WTC11 (cell line): ENCODE results near the gene MSI2. TPM values are rescaled to one million over a fixed set of nuclear protein-coding genes. Genes with fewer than 3 reads are reported as not detected.

Experiments
- ATAC-seq: fragments of 200-7000 bp; cut with Tn5 transposase; 2 replicates; pipeline ENCODE4 v1.10.0; 2021; ENCODE audit warnings: mild to moderate bottlenecking, moderate library complexity
- CTCF ChIA-PET: fragments of 300-600 bp; sonication (Branson Sonifier 250); formaldehyde crosslinking; loops from one replicate; lab custom pipeline; 2021; ENCODE audit warnings: antibody characterized with exemption; lab: Charles Lee
- POLR2A ChIA-PET: fragments of 350-600 bp; sonication (Branson Sonifier 250); formaldehyde crosslinking; loops from one replicate; lab custom pipeline; 2021; ENCODE audit warnings: antibody characterized with exemption; lab: Charles Lee
- DNase-seq: peaks from one replicate; pipeline ENCODE4 v3.0.0; 2021; ENCODE audit warnings: low spot score
- H3K27ac Mint-ChIP-seq: 2 replicates; pipeline ENCODE4 v1.8.0; 2021; ENCODE audit warnings: mixed read lengths
- H3K27me3 Mint-ChIP-seq: 2 replicates; pipeline ENCODE4 v1.8.0; 2021; ENCODE audit warnings: low read depth, mild to moderate bottlenecking, moderate library complexity, mixed read lengths
- H3K36me3 Mint-ChIP-seq: 2 replicates; pipeline ENCODE4 v1.8.0; 2021; ENCODE audit warnings: mixed read lengths
- H3K4me1 Mint-ChIP-seq: 2 replicates; pipeline ENCODE4 v1.8.0; 2022; ENCODE audit warnings: mixed read lengths
- H3K4me3 Mint-ChIP-seq: 2 replicates; pipeline ENCODE4 v1.8.0; 2021; ENCODE audit warnings: mild to moderate bottlenecking, moderate library complexity, mixed read lengths
- H3K9me3 Mint-ChIP-seq: 2 replicates; pipeline ENCODE4 v1.8.0; 2021; ENCODE audit warnings: mixed read lengths
- CREB1 ChIP-seq: sonication (generic); formaldehyde crosslinking; IDR thresholded peaks from 2 replicates; pipeline ENCODE4 v1.8.0; 2023; ENCODE audit warnings: mild to moderate bottlenecking, missing genetic modification reagents
- ETV6 ChIP-seq: sonication (generic); formaldehyde crosslinking; IDR thresholded peaks from 2 replicates; pipeline ENCODE4 v1.8.1; 2022; ENCODE audit warnings: mild to moderate bottlenecking, missing genetic modification reagents
- GABPB1 ChIP-seq: sonication (generic); formaldehyde crosslinking; IDR thresholded peaks from 2 replicates; pipeline ENCODE4 v1.8.1; 2023; ENCODE audit warnings: mild to moderate bottlenecking, missing genetic modification reagents
- GRHL2 ChIP-seq: fragments of 250-450 bp; sonication (Bioruptor Pico); IDR thresholded peaks from 2 replicates; pipeline ENCODE4 v1.8.0; 2022; ENCODE audit warnings: mild to moderate bottlenecking, moderate library complexity; ENCODE audit not compliant: insufficient replicate concordance, severe bottlenecking
- NFATC4 ChIP-seq: fragments of 250-450 bp; sonication (Bioruptor Pico); IDR thresholded peaks from 2 replicates; pipeline ENCODE4 v1.9.0; 2021; ENCODE audit warnings: mild to moderate bottlenecking
- SP1 ChIP-seq: sonication (generic); formaldehyde crosslinking; conservative IDR thresholded peaks from 2 replicates; pipeline ENCODE4 v1.8.1; 2022; ENCODE audit warnings: missing genetic modification reagents
- ZNF219 ChIP-seq: sonication (generic); formaldehyde crosslinking; IDR thresholded peaks from 2 replicates; pipeline ENCODE4 v1.8.0; 2023; ENCODE audit warnings: missing genetic modification reagents, mild to moderate bottlenecking, borderline replicate concordance
- ZNF232 ChIP-seq: sonication (generic); formaldehyde crosslinking; IDR thresholded peaks from 2 replicates; pipeline ENCODE4 v1.8.0; 2022; ENCODE audit warnings: mild to moderate bottlenecking, missing genetic modification reagents
- ZNF416 ChIP-seq: fragments of 250-450 bp; sonication (Bioruptor Pico); IDR thresholded peaks from 2 replicates; pipeline ENCODE4 v1.9.0; 2021; ENCODE audit warnings: mild to moderate bottlenecking, inconsistent platforms
- total RNA-seq: library from RNA; stranded (reverse); gene quantifications from 3 replicates; pipeline ENCODE4 v1.2.3, GENCODE V29; 2021
- TF ChIP-seq, protein P1 (sequence below): sonication (generic); formaldehyde crosslinking; IDR thresholded peaks from 2 replicates; pipeline ENCODE4 v1.8.0; 2023; ENCODE audit warnings: missing genetic modification reagents
- TF ChIP-seq, protein P2 (sequence below): sonication (generic); formaldehyde crosslinking; IDR thresholded peaks from 2 replicates; pipeline ENCODE4 v1.8.1; 2022; ENCODE audit warnings: low read depth, mild to moderate bottlenecking, moderate library complexity, missing genetic modification reagents, borderline replicate concordance
- TF ChIP-seq, protein P3 (sequence below): sonication (generic); formaldehyde crosslinking; IDR thresholded peaks from 2 replicates; pipeline ENCODE4 v1.8.1; 2023; ENCODE audit warnings: mild to moderate bottlenecking, missing genetic modification reagents
- TF ChIP-seq, protein P4 (sequence below): sonication (generic); formaldehyde crosslinking; IDR thresholded peaks from 2 replicates; pipeline ENCODE4 v1.8.1; 2022; ENCODE audit warnings: mild to moderate bottlenecking, moderate library complexity, missing genetic modification reagents
- TF ChIP-seq, protein P5 (sequence below): sonication (generic); formaldehyde crosslinking; IDR thresholded peaks from 2 replicates; pipeline ENCODE4 v1.8.1; 2023; ENCODE audit warnings: mild to moderate bottlenecking, moderate library complexity, missing genetic modification reagents
- TF ChIP-seq, protein P6 (sequence below): fragments of 200-600 bp; IDR thresholded peaks from 2 replicates; pipeline ENCODE4 v1.8.0; 2022; ENCODE audit warnings: antibody characterized with exemption
- TF ChIP-seq, protein P7 (sequence below): sonication (generic); formaldehyde crosslinking; IDR thresholded peaks from 2 replicates; pipeline ENCODE4 v1.8.0; 2022; ENCODE audit warnings: missing genetic modification reagents
- TF ChIP-seq, protein P8 (sequence below): sonication (generic); formaldehyde crosslinking; IDR thresholded peaks from 2 replicates; pipeline ENCODE4 v1.8.0; 2023; ENCODE audit warnings: mild to moderate bottlenecking, missing genetic modification reagents

MSI2 gene
- total RNA-seq, 1 experiment from 2014 or later, result 82.1 TPM

DNA sequence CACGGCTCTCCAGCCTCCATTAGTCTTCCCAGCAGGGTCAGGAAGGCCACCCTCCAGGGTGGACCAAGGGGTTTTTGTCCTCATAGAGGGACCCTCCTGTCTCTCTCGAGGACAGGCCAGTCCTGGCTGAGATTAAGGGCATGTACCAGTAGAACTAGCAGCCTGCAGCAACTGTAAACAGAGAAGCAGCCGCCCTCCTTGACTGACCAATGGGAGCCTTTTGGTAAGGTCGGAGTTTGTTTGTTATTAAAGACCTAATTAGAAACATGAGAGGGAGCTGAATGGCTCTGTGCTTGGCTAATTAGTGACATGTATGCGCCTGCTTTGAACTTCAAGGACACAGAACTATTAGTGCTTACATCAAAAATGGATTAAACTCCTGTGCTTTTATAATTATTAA is 408.8 kb downstream of the MSI2 start:
- no peak overlapping the region for H3K4me3 Mint-ChIP-seq
- H3K4me1 Mint-ChIP-seq, result peaks cover 57% of the 10 kb centered on the region
- no peak for DNase-seq
- ChIA-PET CTCF (interaction anchor here (0.8 to 1.6 kb wide), 7 partner anchors 57 to 422 kb away, joined by 3 to 9 read pairs (median 4); no protein-coding TSS in a partner anchor), POLR2A (interaction anchor here (1.2 kb wide), 1 partner anchor 18 kb away, joined by 5 read pairs; no protein-coding TSS in a partner anchor)
- no peaks in the 10 kb centered on the region for H3K9me3 Mint-ChIP-seq
- no peaks in the 10 kb centered on the region for H3K27me3 Mint-ChIP-seq
- no peaks in the 10 kb centered on the region for H3K36me3 Mint-ChIP-seq
- H3K27ac Mint-ChIP-seq, result peak overlapping the region; percentile 25; the same call in 1 of the 2 replicates
- no peak for TF ChIP-seq ETV6 (CRISPR knock-in tag)
- TF ChIP-seq, protein P1, sequence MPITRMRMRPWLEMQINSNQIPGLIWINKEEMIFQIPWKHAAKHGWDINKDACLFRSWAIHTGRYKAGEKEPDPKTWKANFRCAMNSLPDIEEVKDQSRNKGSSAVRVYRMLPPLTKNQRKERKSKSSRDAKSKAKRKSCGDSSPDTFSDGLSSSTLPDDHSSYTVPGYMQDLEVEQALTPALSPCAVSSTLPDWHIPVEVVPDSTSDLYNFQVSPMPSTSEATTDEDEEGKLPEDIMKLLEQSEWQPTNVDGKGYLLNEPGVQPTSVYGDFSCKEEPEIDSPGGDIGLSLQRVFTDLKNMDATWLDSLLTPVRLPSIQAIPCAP, result no peak
- TF ChIP-seq, protein P2, sequence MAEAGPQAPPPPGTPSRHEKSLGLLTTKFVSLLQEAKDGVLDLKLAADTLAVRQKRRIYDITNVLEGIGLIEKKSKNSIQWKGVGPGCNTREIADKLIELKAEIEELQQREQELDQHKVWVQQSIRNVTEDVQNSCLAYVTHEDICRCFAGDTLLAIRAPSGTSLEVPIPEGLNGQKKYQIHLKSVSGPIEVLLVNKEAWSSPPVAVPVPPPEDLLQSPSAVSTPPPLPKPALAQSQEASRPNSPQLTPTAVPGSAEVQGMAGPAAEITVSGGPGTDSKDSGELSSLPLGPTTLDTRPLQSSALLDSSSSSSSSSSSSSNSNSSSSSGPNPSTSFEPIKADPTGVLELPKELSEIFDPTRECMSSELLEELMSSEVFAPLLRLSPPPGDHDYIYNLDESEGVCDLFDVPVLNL (CRISPR knock-in tag), result no peak
- TF ChIP-seq, protein P3, sequence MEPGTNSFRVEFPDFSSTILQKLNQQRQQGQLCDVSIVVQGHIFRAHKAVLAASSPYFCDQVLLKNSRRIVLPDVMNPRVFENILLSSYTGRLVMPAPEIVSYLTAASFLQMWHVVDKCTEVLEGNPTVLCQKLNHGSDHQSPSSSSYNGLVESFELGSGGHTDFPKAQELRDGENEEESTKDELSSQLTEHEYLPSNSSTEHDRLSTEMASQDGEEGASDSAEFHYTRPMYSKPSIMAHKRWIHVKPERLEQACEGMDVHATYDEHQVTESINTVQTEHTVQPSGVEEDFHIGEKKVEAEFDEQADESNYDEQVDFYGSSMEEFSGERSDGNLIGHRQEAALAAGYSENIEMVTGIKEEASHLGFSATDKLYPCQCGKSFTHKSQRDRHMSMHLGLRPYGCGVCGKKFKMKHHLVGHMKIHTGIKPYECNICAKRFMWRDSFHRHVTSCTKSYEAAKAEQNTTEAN (CRISPR knock-in tag), result no peak
- TF ChIP-seq, protein P4, sequence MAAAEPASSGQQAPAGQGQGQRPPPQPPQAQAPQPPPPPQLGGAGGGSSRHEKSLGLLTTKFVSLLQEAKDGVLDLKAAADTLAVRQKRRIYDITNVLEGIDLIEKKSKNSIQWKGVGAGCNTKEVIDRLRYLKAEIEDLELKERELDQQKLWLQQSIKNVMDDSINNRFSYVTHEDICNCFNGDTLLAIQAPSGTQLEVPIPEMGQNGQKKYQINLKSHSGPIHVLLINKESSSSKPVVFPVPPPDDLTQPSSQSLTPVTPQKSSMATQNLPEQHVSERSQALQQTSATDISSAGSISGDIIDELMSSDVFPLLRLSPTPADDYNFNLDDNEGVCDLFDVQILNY, result no peak
- TF ChIP-seq, protein P5, sequence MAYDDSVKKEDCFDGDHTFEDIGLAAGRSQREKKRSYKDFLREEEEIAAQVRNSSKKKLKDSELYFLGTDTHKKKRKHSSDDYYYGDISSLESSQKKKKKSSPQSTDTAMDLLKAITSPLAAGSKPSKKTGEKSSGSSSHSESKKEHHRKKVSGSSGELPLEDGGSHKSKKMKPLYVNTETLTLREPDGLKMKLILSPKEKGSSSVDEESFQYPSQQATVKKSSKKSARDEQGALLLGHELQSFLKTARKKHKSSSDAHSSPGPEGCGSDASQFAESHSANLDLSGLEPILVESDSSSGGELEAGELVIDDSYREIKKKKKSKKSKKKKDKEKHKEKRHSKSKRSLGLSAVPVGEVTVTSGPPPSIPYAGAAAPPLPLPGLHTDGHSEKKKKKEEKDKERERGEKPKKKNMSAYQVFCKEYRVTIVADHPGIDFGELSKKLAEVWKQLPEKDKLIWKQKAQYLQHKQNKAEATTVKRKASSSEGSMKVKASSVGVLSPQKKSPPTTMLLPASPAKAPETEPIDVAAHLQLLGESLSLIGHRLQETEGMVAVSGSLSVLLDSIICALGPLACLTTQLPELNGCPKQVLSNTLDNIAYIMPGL, result no peak
- TF ChIP-seq, protein P6, sequence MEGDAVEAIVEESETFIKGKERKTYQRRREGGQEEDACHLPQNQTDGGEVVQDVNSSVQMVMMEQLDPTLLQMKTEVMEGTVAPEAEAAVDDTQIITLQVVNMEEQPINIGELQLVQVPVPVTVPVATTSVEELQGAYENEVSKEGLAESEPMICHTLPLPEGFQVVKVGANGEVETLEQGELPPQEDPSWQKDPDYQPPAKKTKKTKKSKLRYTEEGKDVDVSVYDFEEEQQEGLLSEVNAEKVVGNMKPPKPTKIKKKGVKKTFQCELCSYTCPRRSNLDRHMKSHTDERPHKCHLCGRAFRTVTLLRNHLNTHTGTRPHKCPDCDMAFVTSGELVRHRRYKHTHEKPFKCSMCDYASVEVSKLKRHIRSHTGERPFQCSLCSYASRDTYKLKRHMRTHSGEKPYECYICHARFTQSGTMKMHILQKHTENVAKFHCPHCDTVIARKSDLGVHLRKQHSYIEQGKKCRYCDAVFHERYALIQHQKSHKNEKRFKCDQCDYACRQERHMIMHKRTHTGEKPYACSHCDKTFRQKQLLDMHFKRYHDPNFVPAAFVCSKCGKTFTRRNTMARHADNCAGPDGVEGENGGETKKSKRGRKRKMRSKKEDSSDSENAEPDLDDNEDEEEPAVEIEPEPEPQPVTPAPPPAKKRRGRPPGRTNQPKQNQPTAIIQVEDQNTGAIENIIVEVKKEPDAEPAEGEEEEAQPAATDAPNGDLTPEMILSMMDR, result no peak
- no peak for TF ChIP-seq ZNF416 (CRISPR knock-in tag)
- no peak for TF ChIP-seq GRHL2 (CRISPR knock-in tag)
- TF ChIP-seq SP1 (CRISPR knock-in tag), result no peak
- TF ChIP-seq ZNF232 (CRISPR knock-in tag), result no peak
- no peak for TF ChIP-seq ZNF219 (CRISPR knock-in tag)
- ATAC-seq, result no peak

DNA sequence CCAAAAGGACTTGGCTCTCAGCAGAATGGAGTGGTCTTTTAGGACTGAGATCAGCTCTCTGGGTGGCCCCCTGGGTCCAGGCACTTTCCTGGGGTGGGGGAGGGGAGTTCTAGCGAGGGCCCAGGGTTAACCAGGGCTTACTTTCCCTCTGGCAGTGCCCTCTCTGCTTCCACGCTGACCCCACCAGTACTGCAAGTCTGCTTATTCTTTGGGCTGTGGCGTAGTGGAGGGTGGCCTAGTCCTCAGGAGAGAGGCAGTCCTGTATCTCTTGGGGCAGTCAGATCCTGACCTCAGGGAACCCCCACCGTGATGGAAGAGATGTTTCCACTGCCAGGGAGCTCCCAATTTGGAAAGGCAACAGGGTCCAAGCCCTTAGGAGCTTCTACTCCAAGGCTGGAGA is 409.4 kb downstream of the MSI2 start:
- Mint-ChIP-seq H3K4me3 (no peak overlapping the region), H3K27me3 (no peaks in the 10 kb centered on the region), H3K9me3 (no peaks in the 10 kb centered on the region), H3K36me3 (no peaks in the 10 kb centered on the region), H3K27ac (no peak overlapping the region; the same call in 1 of the 2 replicates), H3K4me1 (peaks cover 51% of the 10 kb centered on the region)
- POLR2A ChIA-PET, result interaction anchor here (1.2 kb wide), 1 partner anchor 18 kb away, joined by 5 read pairs; no protein-coding TSS in a partner anchor
- CTCF ChIA-PET, result interaction anchor here (0.8 to 1.6 kb wide), 8 partner anchors 57 to 422 kb away, joined by 3 to 9 read pairs (median 4); no protein-coding TSS in a partner anchor
- ATAC-seq (no peak), DNase-seq (no peak)
- TF ChIP-seq CREB1 (CRISPR knock-in tag), result no peak
- no peak for TF ChIP-seq ETV6 (CRISPR knock-in tag)
- TF ChIP-seq, protein P7, sequence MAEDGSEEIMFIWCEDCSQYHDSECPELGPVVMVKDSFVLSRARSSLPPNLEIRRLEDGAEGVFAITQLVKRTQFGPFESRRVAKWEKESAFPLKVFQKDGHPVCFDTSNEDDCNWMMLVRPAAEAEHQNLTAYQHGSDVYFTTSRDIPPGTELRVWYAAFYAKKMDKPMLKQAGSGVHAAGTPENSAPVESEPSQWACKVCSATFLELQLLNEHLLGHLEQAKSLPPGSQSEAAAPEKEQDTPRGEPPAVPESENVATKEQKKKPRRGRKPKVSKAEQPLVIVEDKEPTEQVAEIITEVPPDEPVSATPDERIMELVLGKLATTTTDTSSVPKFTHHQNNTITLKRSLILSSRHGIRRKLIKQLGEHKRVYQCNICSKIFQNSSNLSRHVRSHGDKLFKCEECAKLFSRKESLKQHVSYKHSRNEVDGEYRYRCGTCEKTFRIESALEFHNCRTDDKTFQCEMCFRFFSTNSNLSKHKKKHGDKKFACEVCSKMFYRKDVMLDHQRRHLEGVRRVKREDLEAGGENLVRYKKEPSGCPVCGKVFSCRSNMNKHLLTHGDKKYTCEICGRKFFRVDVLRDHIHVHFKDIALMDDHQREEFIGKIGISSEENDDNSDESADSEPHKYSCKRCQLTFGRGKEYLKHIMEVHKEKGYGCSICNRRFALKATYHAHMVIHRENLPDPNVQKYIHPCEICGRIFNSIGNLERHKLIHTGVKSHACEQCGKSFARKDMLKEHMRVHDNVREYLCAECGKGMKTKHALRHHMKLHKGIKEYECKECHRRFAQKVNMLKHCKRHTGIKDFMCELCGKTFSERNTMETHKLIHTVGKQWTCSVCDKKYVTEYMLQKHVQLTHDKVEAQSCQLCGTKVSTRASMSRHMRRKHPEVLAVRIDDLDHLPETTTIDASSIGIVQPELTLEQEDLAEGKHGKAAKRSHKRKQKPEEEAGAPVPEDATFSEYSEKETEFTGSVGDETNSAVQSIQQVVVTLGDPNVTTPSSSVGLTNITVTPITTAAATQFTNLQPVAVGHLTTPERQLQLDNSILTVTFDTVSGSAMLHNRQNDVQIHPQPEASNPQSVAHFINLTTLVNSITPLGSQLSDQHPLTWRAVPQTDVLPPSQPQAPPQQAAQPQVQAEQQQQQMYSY (CRISPR knock-in tag), result no peak
- TF ChIP-seq, protein P8, sequence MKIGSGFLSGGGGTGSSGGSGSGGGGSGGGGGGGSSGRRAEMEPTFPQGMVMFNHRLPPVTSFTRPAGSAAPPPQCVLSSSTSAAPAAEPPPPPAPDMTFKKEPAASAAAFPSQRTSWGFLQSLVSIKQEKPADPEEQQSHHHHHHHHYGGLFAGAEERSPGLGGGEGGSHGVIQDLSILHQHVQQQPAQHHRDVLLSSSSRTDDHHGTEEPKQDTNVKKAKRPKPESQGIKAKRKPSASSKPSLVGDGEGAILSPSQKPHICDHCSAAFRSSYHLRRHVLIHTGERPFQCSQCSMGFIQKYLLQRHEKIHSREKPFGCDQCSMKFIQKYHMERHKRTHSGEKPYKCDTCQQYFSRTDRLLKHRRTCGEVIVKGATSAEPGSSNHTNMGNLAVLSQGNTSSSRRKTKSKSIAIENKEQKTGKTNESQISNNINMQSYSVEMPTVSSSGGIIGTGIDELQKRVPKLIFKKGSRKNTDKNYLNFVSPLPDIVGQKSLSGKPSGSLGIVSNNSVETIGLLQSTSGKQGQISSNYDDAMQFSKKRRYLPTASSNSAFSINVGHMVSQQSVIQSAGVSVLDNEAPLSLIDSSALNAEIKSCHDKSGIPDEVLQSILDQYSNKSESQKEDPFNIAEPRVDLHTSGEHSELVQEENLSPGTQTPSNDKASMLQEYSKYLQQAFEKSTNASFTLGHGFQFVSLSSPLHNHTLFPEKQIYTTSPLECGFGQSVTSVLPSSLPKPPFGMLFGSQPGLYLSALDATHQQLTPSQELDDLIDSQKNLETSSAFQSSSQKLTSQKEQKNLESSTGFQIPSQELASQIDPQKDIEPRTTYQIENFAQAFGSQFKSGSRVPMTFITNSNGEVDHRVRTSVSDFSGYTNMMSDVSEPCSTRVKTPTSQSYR (CRISPR knock-in tag), result no peak
- no peak for TF ChIP-seq NFATC4 (CRISPR knock-in tag)
- no peak for TF ChIP-seq GABPB1 (CRISPR knock-in tag)
